Measurements from ENCODE around the gene SEMA5A.

GRCh38 chr5:9218358-9218757, 327.5 kb downstream of the SEMA5A start:
- TF ChIP-seq CTCF (IDR thresholded peaks at IDR 0.05) (no peak), EZH2 (IDR thresholded peaks at IDR 0.05; ENCODE audit: borderline replicate concordance, insufficient read depth, low read depth, low read length, poor library complexity, severe bottlenecking) (no peak)

Measured in B cell (primary cell).